ENCODE results near the gene COBL. TPM values are rescaled to one million over a fixed set of nuclear protein-coding genes. Genes with fewer than 3 reads are reported as not detected.

Gene COBL
- total RNA-seq, 1 experiment from 2014 or later: 8.6 TPM

- peaks cover 12% of the 10 kb centered on the region; the same call in 1 of the 2 replicates for H3K79me2 ChIP-seq (ENCODE audit: low read length)
- H3K27me3 ChIP-seq (ENCODE audit: low read length): no peaks in the 10 kb centered on the region
- no peaks in the 10 kb centered on the region for H3K9me3 ChIP-seq (ENCODE audit: low read length)
- no peak overlapping the region for H3K9ac ChIP-seq (ENCODE audit: low read length)
- no peak overlapping the region for H2AFZ ChIP-seq (ENCODE audit: low read length)
- intact Hi-C loops (cut with micrococcal nuclease): no loop called here
- H3K4me3 ChIP-seq (ENCODE audit: low read length): no peak overlapping the region
- ATAC-seq (no peak), DNase-seq (no peak)
- no peak overlapping the region for H3K27ac ChIP-seq (ENCODE audit: low read length)
- H3K4me1 ChIP-seq (ENCODE audit: insufficient read depth, low read length): peaks cover 31% of the 10 kb centered on the region
- no TSS peak for BruUV-seq (replicated peaks)
- POLR2A ChIA-PET (ENCODE audit: unreplicated experiment): no interaction called here
- CTCF ChIA-PET: no interaction called here
- H4K20me1 ChIP-seq (ENCODE audit: low read length): no peaks in the 10 kb centered on the region; the same call in 1 of the 2 replicates
- no peak overlapping the region for H3K4me2 ChIP-seq (ENCODE audit: low read length)
- H3K36me3 ChIP-seq (ENCODE audit: low read depth, low read length): no peaks in the 10 kb centered on the region
- TF ChIP-seq EZH2 (IDR thresholded peaks at IDR 0.05; ENCODE audit: low read length, unreplicated experiment) (no peak), CTCF (conservative IDR thresholded peaks at IDR 0.05; ENCODE audit: low read depth, low read length) (no peak), EZH2phosphoT487 (IDR thresholded peaks at IDR 0.05; ENCODE audit: borderline replicate concordance, low read length) (no peak)
- no peaks in the 10 kb centered on the region for H3F3A ChIP-seq (ENCODE audit: low read length, unreplicated experiment)
- H3K9me2 ChIP-seq (replicated peaks; ENCODE audit: low read length): no peaks in the 10 kb centered on the region
Observed at GRCh38 chr7:51298912-51299311, 17.7 kb downstream of the COBL start.

DNA sequence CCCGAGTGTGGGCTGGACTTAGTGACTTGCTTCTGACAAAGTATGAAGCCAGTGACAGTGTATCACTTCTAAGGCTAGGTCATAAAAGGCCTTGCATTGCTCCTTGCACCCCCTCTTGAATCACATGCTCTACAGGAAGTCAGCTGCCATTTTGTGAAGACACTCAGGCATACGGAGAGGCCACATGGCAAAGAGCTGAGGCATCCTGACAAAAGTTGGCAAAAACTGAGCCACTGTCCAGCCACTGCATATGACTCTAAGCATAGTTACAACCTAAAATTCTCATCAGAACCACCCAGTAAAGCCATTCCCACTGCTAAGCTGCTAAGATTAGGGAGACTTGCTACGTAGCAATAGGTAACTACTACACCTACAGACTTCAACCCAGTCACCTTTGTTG lies 18.6 kb downstream of the COBL start:
- intact Hi-C loops (cut with micrococcal nuclease): no loop called here
- Histone ChIP-seq H4K20me1 (ENCODE audit: low read length) (no peaks in the 10 kb centered on the region; the same call in 1 of the 2 replicates), H3K36me3 (ENCODE audit: low read depth, low read length) (no peaks in the 10 kb centered on the region), H3F3A (ENCODE audit: low read length, unreplicated experiment) (no peaks in the 10 kb centered on the region), H3K9me2 (replicated peaks; ENCODE audit: low read length) (no peaks in the 10 kb centered on the region), H3K4me2 (ENCODE audit: low read length) (no peak overlapping the region), H3K4me3 (ENCODE audit: low read length) (no peak overlapping the region), H3K27me3 (ENCODE audit: low read length) (no peaks in the 10 kb centered on the region), H2AFZ (ENCODE audit: low read length) (no peak overlapping the region), H3K9ac (ENCODE audit: low read length) (no peak overlapping the region), H3K79me2 (ENCODE audit: low read length) (0 out of 2 replicates have a peak, but pooled peaks cover 6% of the 10 kb centered on the region), H3K9me3 (ENCODE audit: low read length) (no peaks in the 10 kb centered on the region), H3K27ac (ENCODE audit: low read length) (no peak overlapping the region), H3K4me1 (ENCODE audit: insufficient read depth, low read length) (peaks cover 21% of the 10 kb centered on the region)
- BruUV-seq (replicated peaks): no TSS peak
- TF ChIP-seq EZH2 (IDR thresholded peaks at IDR 0.05; ENCODE audit: low read length, unreplicated experiment) (no peak), CTCF (conservative IDR thresholded peaks at IDR 0.05; ENCODE audit: low read depth, low read length) (no peak), EZH2phosphoT487 (IDR thresholded peaks at IDR 0.05; ENCODE audit: borderline replicate concordance, low read length) (no peak)
- DNase-seq (no peak), ATAC-seq (no peak)
- CTCF ChIA-PET: interaction anchor here (0.8 kb wide), 1 partner anchor 19 kb away, joined by 3 read pairs; no protein-coding TSS in a partner anchor
- POLR2A ChIA-PET (ENCODE audit: unreplicated experiment): no interaction called here

- intact Hi-C loops (cut with micrococcal nuclease): no loop called here
- no peaks in the 10 kb centered on the region for H3K9me3 ChIP-seq (ENCODE audit: low read length)
- no peaks in the 10 kb centered on the region for H3F3A ChIP-seq (ENCODE audit: low read length, unreplicated experiment)
- H3K79me2 ChIP-seq (ENCODE audit: low read length): 0 out of 2 replicates have a peak, but pooled peaks cover 5% of the 10 kb centered on the region
- H3K4me2 ChIP-seq (ENCODE audit: low read length): peak overlapping the region; percentile 59
- no peak overlapping the region for H3K4me3 ChIP-seq (ENCODE audit: low read length)
- peaks cover 15% of the 10 kb centered on the region for H3K4me1 ChIP-seq (ENCODE audit: insufficient read depth, low read length)
- TF ChIP-seq EZH2 (IDR thresholded peaks at IDR 0.05; ENCODE audit: low read length, unreplicated experiment) (no peak), CTCF (conservative IDR thresholded peaks at IDR 0.05; ENCODE audit: low read depth, low read length) (no peak), EZH2phosphoT487 (IDR thresholded peaks at IDR 0.05; ENCODE audit: borderline replicate concordance, low read length) (no peak)
- no peaks in the 10 kb centered on the region for H3K36me3 ChIP-seq (ENCODE audit: low read depth, low read length)
- DNase-seq (peak; percentile 48), ATAC-seq (peak; percentile 93)
- no peaks in the 10 kb centered on the region for H3K9me2 ChIP-seq (replicated peaks; ENCODE audit: low read length)
- BruUV-seq (replicated peaks): no TSS peak
- no peak overlapping the region for H2AFZ ChIP-seq (ENCODE audit: low read length)
- CTCF ChIA-PET: interaction anchor here (0.5 kb wide), 1 partner anchor 37 kb away, joined by 5 read pairs; no protein-coding TSS in a partner anchor
- no peaks in the 10 kb centered on the region for H3K27me3 ChIP-seq (ENCODE audit: low read length)
- H3K9ac ChIP-seq (ENCODE audit: low read length): no peak overlapping the region
- POLR2A ChIA-PET (ENCODE audit: unreplicated experiment): interaction anchor here (0.7 kb wide), 1 partner anchor 9 kb away, joined by 3 read pairs; no protein-coding TSS in a partner anchor
- no peaks in the 10 kb centered on the region; the same call in 1 of the 2 replicates for H4K20me1 ChIP-seq (ENCODE audit: low read length)
- peak overlapping the region; percentile 29 for H3K27ac ChIP-seq (ENCODE audit: low read length)
Observed at GRCh38 chr7:51295440-51296245, 21.0 kb downstream of the COBL start.

All from PC-3 (cell line).